Measurements from ENCODE around the gene GLRA3. TPM values are rescaled to one million over a fixed set of nuclear protein-coding genes. Genes with fewer than 3 reads are reported as not detected.

GLRA3 gene
- total and polyA plus RNA-seq, 10 of the 15 experiments (the other 5 are each of a cell fraction or from before 2014, with no cell fraction given): not detected

DNA sequence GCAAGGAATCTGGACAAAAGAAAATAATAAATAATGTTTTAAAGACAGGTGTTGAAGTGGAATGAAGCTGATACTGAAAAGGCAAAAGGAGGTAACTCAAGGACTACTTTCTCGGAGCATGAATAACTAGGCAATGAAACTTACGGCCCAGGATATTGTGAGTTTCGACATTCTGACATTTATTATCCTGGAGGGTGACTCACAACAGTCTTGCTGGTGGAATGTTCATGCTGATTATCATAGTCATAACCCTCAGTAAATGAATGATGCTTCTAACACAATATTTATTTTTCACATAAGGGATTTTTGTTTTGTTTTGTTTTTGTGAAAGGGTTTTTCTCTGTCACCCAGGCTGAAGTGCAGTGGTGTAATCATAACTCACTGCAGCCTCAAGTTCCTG is 159.8 kb downstream of the GLRA3 start (continued):
- TF ChIP-seq, protein P1, sequence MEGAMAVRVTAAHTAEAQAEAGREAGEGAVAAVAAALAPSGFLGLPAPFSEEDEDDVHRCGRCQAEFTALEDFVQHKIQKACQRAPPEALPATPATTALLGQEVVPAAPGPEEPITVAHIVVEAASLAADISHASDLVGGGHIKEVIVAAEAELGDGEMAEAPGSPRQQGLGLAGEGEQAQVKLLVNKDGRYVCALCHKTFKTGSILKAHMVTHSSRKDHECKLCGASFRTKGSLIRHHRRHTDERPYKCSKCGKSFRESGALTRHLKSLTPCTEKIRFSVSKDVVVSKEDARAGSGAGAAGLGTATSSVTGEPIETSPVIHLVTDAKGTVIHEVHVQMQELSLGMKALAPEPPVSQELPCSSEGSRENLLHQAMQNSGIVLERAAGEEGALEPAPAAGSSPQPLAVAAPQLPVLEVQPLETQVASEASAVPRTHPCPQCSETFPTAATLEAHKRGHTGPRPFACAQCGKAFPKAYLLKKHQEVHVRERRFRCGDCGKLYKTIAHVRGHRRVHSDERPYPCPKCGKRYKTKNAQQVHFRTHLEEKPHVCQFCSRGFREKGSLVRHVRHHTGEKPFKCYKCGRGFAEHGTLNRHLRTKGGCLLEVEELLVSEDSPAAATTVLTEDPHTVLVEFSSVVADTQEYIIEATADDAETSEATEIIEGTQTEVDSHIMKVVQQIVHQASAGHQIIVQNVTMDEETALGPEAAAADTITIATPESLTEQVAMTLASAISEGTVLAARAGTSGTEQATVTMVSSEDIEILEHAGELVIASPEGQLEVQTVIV (IDR thresholded peaks at IDR 0.05; ENCODE audit: borderline replicate concordance, partially characterized antibody): no peak
- TF ChIP-seq CTCF (IDR thresholded peaks at IDR 0.05 in 2 of 3, conservative IDR thresholded peaks at IDR 0.05 in 1 of 3; ENCODE audit: control insufficient read depth in 2 of 3, extremely low read depth in 1 of 3, insufficient read depth in 1 of 3, low read depth in 3 of 3, low read length in 3 of 3): no peak
- TF ChIP-seq CEBPB (IDR thresholded peaks at IDR 0.05; ENCODE audit: borderline replicate concordance in 1 of 2, low read depth in 2 of 2, low read length in 2 of 2): no peak
- TF ChIP-seq SUPT20H (IDR thresholded peaks at IDR 0.05; ENCODE audit: borderline replicate concordance, control insufficient read depth, low read depth, low read length): no peak
- TF ChIP-seq JUNB (IDR thresholded peaks at IDR 0.05): no peak
- TF ChIP-seq CUX1 (IDR thresholded peaks at IDR 0.05; ENCODE audit: insufficient replicate concordance, low read depth, low read length): no peak
- no peak for TF ChIP-seq TCF7 (IDR thresholded peaks at IDR 0.05; ENCODE audit: borderline replicate concordance)
- TF ChIP-seq, protein P2, sequence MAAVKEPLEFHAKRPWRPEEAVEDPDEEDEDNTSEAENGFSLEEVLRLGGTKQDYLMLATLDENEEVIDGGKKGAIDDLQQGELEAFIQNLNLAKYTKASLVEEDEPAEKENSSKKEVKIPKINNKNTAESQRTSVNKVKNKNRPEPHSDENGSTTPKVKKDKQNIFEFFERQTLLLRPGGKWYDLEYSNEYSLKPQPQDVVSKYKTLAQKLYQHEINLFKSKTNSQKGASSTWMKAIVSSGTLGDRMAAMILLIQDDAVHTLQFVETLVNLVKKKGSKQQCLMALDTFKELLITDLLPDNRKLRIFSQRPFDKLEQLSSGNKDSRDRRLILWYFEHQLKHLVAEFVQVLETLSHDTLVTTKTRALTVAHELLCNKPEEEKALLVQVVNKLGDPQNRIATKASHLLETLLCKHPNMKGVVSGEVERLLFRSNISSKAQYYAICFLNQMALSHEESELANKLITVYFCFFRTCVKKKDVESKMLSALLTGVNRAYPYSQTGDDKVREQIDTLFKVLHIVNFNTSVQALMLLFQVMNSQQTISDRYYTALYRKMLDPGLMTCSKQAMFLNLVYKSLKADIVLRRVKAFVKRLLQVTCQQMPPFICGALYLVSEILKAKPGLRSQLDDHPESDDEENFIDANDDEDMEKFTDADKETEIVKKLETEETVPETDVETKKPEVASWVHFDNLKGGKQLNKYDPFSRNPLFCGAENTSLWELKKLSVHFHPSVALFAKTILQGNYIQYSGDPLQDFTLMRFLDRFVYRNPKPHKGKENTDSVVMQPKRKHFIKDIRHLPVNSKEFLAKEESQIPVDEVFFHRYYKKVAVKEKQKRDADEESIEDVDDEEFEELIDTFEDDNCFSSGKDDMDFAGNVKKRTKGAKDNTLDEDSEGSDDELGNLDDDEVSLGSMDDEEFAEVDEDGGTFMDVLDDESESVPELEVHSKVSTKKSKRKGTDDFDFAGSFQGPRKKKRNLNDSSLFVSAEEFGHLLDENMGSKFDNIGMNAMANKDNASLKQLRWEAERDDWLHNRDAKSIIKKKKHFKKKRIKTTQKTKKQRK (IDR thresholded peaks at IDR 0.05; ENCODE audit: low read depth, low read length): no peak
- TF ChIP-seq TBL1XR1 (IDR thresholded peaks at IDR 0.05; ENCODE audit: low read depth, low read length): no peak
